GM18505 (cell line): ENCODE measurements around the gene OXGR1.

Experiments
- ATAC-seq: cut with Tn5 transposase; IDR thresholded peaks from one replicate; pipeline ENCODE4 v1.9.1; 2021; ENCODE audit not compliant: unreplicated experiment
- POLR2A ChIP-seq: IDR thresholded peaks from 4 replicates; pipeline ENCODE4 v1.6.1; 2011; ENCODE audit warnings: borderline replicate concordance; ENCODE audit not compliant: insufficient read depth, insufficient read length; ENCODE audit errors: extremely low read depth

Gene OXGR1

DNA sequence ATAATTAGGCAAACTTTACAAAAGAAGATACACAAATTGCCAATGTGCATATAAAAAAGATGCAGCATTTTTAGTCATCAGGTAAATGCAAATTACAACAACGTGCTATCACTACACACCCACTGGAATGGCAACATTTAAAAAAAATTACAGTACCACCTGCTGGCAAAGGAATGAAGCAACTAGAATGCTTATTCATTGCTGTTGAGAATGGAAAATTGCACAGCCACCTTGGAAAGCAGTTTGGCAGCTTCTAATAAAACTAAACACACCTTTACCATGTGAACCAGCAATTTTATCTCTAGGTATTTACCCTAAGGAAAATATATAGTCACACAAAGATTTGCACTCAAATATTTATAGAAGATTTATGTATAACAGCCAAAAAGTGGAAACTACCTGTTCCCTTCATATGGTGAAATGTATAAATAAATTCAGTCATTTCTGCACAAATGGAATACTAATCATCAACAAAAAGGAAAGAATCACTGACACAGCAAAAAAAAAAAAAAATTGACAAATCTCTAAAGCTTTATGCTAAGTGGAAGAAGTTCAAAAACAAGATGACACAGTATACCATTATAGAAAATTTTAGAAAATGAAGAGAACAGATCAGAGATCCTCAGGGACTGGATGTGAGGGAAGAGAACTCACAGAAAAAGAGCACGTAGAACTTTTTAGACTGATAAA, 30.3 kb downstream of the OXGR1 start:
- no peak for ATAC-seq
- no peak for TF ChIP-seq POLR2A

DNA sequence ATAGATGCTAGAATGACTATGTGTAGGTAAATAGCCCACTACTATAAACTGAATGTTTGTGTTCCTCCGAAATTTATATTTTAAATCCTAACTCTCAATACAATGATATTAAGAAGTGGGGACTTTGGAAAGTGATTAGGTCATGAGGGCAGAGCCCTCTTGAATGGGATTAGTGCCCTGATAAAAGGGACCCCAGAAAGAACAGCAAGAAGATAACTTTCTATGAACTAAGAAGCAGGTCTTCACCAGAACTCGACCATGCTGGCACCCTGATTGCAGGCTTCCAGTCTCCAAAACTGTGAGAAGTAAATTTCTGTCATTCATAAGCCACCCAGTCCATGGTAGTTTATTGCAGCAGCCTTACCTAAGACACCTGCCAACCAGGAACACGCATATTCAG, 33.9 kb downstream of the OXGR1 start:
- TF ChIP-seq POLR2A: no peak
- no peak for ATAC-seq

DNA sequence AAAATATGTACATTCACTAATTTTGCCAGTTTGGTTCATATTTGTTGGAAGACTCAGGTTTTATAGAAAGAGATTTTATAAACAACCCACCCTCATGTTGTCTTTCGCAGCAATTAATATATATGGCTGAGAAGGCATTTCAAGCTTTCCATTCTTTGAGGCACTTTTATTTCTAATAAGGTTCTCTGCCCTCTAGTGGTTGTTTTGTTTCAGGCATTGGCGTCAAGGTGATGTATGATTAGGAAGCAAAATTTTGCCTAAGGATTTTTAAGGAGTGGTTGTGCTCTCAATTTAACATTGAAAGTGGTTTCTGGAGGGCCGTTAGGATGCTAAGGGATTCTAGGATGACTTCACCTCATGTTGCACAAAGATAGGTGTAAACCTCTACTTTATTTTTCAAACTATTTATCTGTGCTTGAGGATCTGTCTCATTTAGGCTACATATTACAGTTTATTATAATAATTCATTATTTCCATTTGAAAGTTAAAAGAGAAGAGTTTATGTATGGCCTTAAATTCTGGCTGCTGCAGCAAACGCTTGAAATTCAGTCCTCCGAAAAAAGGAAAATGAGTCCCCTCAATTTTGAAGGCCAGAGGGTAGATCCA, 35.9 kb downstream of the OXGR1 start:
- ATAC-seq: no peak
- no peak for TF ChIP-seq POLR2A

DNA sequence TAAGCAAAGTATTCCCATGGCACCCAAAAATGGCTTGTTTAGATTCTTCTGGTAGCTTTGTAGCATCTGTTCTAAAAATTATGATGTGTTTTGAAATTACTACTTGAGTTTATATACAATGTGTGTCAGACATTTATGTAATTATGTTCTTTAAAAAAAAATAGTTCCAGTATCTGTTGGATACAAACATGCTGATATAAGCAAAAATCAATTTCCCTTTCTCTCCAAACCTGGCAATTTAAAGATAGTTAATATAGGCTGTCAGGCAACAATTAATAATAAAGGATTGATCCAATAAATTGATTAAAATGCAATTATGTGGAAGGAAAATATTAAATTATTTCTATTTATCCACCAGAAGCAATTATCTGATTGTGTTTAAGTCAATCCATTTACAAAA, 41.7 kb downstream of the OXGR1 start:
- no peak for ATAC-seq
- no peak for TF ChIP-seq POLR2A

DNA sequence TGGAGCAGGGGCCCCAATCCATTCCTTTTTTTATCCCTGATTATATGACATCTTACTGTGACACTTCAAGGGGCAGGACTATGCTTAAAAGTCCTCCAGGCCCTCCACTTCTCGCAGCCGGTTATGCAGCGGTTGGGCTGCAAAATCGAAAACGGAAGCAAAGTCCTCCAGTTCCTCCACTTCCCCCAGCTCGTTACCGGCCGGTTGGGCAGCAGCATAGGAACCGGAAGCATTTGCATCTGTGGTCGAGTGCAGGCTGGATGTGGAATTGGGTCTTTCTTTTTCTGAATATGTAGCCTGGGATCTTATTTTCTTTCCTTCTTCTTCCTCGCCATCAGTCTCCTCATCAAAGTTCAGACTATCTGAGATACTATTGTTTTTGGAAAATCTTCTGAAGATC, 46.1 kb downstream of the OXGR1 start:
- ATAC-seq: no peak
- no peak for TF ChIP-seq POLR2A

DNA sequence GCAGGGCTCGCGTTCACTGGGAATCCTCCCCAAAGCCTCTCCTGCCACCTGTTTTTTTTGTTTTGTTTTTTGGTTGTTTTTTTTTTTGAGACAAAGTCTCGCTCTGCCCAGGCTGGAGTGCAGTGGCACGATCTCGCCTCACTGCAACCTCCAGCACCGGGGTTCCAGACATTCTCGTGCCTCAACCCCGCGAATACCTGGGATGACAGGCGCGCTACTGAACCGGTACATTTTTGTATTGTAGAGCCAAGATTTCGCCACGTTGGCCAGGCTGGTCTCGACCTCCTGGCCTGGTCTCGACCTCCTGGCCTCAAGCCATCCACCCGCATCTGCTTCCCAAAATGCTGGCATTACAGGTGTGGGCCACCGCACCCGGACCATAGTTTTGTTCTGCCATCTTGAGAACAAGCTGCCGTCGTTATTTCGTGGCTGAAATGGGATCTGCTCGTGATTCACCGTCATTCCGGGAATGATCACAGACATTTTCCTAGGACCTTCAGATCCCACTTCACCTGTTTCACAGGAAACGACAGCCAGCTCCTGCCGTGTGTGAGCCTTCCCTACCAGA, 46.8 kb downstream of the OXGR1 start:
- ATAC-seq: no peak
- no peak for TF ChIP-seq POLR2A

DNA sequence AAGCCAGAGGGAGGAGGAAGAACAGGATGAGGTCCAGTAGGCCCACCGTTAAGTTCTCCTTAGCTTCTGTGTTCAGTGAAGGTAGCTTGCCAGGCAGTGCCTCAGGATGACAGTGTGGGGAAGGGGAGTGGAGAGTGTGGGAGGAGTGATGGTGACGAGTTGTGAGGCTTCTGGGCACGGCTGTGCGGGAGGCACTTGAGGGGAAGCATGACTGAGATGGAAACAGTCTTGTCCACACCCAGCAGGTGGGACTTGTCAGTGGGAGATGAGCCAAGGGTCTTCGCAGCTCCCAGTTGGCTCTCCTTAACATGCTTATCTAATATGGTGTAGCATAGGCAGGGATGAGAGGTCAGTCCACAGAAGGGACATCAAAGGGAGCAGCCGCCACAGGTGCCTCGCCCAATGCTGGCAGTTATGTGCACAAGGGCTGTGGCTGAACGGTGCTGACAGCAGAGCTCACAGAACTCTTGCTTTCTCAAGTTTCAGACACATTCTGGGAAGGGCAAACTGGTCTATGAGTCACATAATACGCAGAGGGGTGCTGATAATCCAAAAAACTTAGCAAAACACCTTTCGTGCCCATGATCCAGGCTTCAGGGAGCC, 47.5 kb downstream of the OXGR1 start:
- TF ChIP-seq POLR2A: no peak

DNA sequence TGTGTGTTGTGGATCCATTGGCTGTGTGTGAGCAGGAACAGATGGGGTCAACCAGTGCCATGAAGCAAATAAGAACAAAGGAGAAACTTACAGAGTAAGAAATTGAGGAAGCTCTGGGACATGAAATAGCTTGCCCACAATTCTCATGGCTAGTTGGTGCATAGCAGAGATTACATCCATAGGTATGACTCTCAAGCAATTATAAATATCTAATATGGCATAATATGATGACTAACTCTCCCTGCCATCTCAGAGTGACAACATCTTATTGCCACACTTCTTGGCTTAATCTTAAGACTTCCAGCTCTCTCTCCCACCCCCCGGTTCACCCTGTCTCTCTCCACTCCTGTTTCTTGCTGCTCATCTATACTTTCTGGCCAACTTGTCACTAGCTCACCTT, 53.3 kb downstream of the OXGR1 start:
- ATAC-seq: no peak
- no peak for TF ChIP-seq POLR2A

More for the DNA sequence above, 47.5 kb downstream of the OXGR1 start:
- ATAC-seq: no peak

DNA sequence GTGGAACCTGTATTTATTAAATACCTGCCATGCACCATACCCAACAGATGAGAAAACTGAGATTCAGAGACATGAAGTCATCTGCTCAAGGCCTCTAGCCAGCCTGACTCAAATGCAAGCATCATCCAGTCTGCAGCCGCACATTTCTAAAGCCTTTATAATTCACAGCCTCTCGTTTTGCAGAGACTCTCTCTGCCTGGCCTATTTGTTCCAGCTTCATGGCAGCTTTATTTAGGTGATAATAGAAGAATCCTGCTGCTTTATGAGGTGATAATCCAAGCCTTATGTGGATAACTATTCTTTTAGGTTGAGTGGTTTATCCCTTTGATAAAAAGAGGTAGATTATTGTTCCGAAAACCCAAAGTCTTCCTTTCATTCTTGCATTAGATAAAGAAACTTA, 58.4 kb downstream of the OXGR1 start:
- ATAC-seq: no peak
- TF ChIP-seq POLR2A: no peak
